GM23248 (cell line): ENCODE measurements around the gene VTCN1. TPM values are rescaled to one million over a fixed set of nuclear protein-coding genes. Genes with fewer than 3 reads are reported as not detected.

Experiments
- DNase-seq: peaks from one replicate; pipeline ENCODE4 v3.0.0-alpha.2; 2015
- H2AFZ ChIP-seq: fragments of 200-600 bp; sonication (generic); 2 replicates; pipeline ENCODE4 v1.6.1; 2016; ENCODE audit warnings: antibody characterized with exemption
- H3F3A ChIP-seq: fragments of 200-600 bp; sonication (generic); 2 replicates; pipeline ENCODE4 v1.6.1; 2016; ENCODE audit warnings: mild to moderate bottlenecking, antibody characterized with exemption, mixed run types; ENCODE audit not compliant: insufficient read depth
- H3K27ac ChIP-seq: fragments of 200-600 bp; sonication (generic); 2 replicates; pipeline ENCODE4 v1.5.1; 2016; ENCODE audit warnings: mild to moderate bottlenecking
- H3K27me3 ChIP-seq: fragments of 200-600 bp; sonication (generic); replicated peaks from 2 replicates; pipeline ENCODE4 v1.6.1; 2016; ENCODE audit warnings: mild to moderate bottlenecking; ENCODE audit not compliant: insufficient read depth
- H3K36me3 ChIP-seq: fragments of 200-600 bp; sonication (generic); 2 replicates; pipeline ENCODE4 v1.6.1; 2016; ENCODE audit warnings: low read depth, mild to moderate bottlenecking
- H3K4me1 ChIP-seq: fragments of 200-600 bp; sonication (generic); 2 replicates; pipeline ENCODE4 v1.6.1; 2016; ENCODE audit warnings: mild to moderate bottlenecking; ENCODE audit not compliant: insufficient read depth
- H3K4me2 ChIP-seq: fragments of 200-600 bp; sonication (generic); one replicate; pipeline ENCODE4 v1.6.1; 2016; ENCODE audit warnings: mild to moderate bottlenecking; ENCODE audit not compliant: unreplicated experiment
- H3K4me3 ChIP-seq: fragments of 200-600 bp; sonication (generic); 2 replicates; pipeline ENCODE4 v1.5.1; 2016; ENCODE audit warnings: mild to moderate bottlenecking
- H3K79me2 ChIP-seq: fragments of 200-600 bp; sonication (generic); 2 replicates; pipeline ENCODE4 v1.6.1; 2016; ENCODE audit warnings: mild to moderate bottlenecking; ENCODE audit not compliant: insufficient read depth
- H3K9ac ChIP-seq: fragments of 200-600 bp; sonication (generic); 2 replicates; pipeline ENCODE4 v1.6.1; 2016; ENCODE audit warnings: mild to moderate bottlenecking
- H3K9me2 ChIP-seq: fragments of 200-600 bp; sonication (generic); 2 replicates; pipeline ENCODE4 v1.6.1; 2016; ENCODE audit warnings: mixed run types, mild to moderate bottlenecking, moderate library complexity; ENCODE audit not compliant: insufficient read depth
- H3K9me3 ChIP-seq: fragments of 200-600 bp; sonication (generic); one replicate; pipeline ENCODE4 v1.6.1; 2017; ENCODE audit warnings: low read depth
- H4K20me1 ChIP-seq: fragments of 200-600 bp; sonication (generic); 2 replicates; pipeline ENCODE4 v1.6.0; 2016; ENCODE audit not compliant: insufficient read depth
- EZH2 ChIP-seq: fragments of 200-600 bp; sonication (generic); IDR thresholded peaks from 2 replicates; pipeline ENCODE4 v1.6.1; 2018; ENCODE audit warnings: antibody characterized with exemption, mild to moderate bottlenecking; ENCODE audit not compliant: insufficient read depth, poor library complexity, severe bottlenecking
- EZH2phosphoT487 ChIP-seq: fragments of 200-600 bp; sonication (generic); IDR thresholded peaks from 2 replicates; pipeline ENCODE4 v1.6.1; 2018; ENCODE audit warnings: antibody characterized with exemption, moderate library complexity, mild to moderate bottlenecking, low read depth; ENCODE audit not compliant: insufficient read depth
- WGBS, 2 experiments: methylation state at CpG; one replicate each; pipeline ENCODE4 v1.1.6; 2015 to 2017; ENCODE audit warnings: low lambda C conversion rate in 2 of 2, low coverage in 1 of 2; ENCODE audit errors: missing lambda C conversion rate in 2 of 2; 5-methylcytosine and 5-hydroxymethylcytosine counted together
- in situ Hi-C: fragments of 300-500 bp; cut with MboI; formaldehyde crosslinking; loops from 2 replicates; pipeline ENCODE4 v1.15.0; 2020
- microRNA counts: library from miRNA; unstranded; fragments of <30 nt; microRNA quantifications from one replicate; lab custom pipeline; 2016
- microRNA-seq: library from miRNA; unstranded; fragments of <30 nt; microRNA quantifications from one replicate; pipeline ENCODE4, GENCODE V29; 2016; ENCODE audit warnings: borderline number of aligned reads
- polyA plus RNA-seq: library from polyadenylated mRNA; unstranded; fragments of >200 nt; fragmentation: Nextera tagmentation; extraction: Ambion mirVana; gene quantifications from 2 replicates; pipeline ENCODE4 v1.2.1, GENCODE V29; 2016
- small RNA-seq: library from RNA; depleted of rRNA; stranded (forward); fragments of <200 nt; gene quantifications from one replicate; pipeline ENCODE3, GENCODE V24; 2014; ENCODE audit warnings: low read depth, low replicate concordance
- total RNA-seq: library from RNA; depleted of rRNA; stranded (reverse); fragments of >200 nt; shearing (Covaris generic); gene quantifications from 2 replicates; pipeline ENCODE4 v1.2.3, GENCODE V29; 2014; rRNA removed

The VTCN1 gene
- total and polyA plus RNA-seq, 2 experiments from 2014 or later, result not detected

DNA sequence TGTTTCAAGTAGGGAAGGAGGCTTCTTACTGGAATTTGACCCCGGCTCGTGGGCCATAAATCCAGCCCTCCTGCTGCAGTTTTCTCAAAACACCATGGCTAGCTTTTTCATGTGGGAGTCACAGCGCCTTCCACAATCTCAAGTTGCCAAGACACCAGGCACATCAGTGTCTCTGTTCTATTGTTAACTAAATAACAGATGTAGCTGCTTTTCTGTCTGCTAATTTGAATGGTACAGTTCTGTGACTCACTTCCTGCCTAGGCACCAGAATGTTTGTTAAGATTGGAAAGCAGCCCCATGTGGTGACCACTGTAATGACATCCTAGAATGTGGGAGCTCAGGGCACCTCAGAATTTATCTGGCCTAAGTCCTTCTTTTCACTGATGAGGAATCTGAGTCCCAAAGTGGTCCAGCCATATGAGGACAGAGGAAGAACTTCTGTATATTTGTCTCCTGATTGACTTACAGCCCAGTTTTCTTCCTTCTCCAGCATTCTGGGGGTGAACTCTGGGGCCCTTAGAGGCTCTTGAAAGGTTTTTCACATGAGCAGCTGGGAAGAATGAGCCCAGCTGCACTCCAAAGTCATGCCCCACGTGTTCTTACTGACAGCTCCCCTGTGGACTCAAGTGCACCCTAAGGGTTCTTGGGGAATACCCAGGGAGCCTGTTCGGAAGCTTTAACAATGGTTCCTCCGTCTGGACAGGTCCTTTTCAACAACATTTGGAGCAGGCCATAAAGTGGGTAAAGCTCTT is 116.7 kb downstream of the VTCN1 start:
- no peaks in the 10 kb centered on the region for H4K20me1 ChIP-seq
- 96% methylated on average over 6 of the region's 6 CpGs for WGBS, 2 experiments
- peak; percentile 78 for DNase-seq

More for the DNA sequence above, 116.7 kb downstream of the VTCN1 start:
- in situ Hi-C loops, result loop anchor here (25.0 kb wide), 1 partner anchor 818 kb away; no protein-coding TSS in a partner anchor
- H3F3A ChIP-seq, result peaks cover 33% of the 10 kb centered on the region
- H3K4me3 ChIP-seq, result peak overlapping the region; percentile 47
- H2AFZ ChIP-seq, result no peak overlapping the region
- H3K4me2 ChIP-seq, result peak overlapping the region; percentile 66
- TF ChIP-seq EZH2, result no peak
- TF ChIP-seq EZH2phosphoT487, result no peak
- no peaks in the 10 kb centered on the region for H3K27me3 ChIP-seq
- no peaks in the 10 kb centered on the region for H3K9me2 ChIP-seq
- peak overlapping the region; percentile 89 for H3K27ac ChIP-seq
- H3K9me3 ChIP-seq, result no peaks in the 10 kb centered on the region
- H3K4me1 ChIP-seq, result peaks cover 41% of the 10 kb centered on the region
- no peaks in the 10 kb centered on the region for H3K79me2 ChIP-seq
- no peaks in the 10 kb centered on the region for H3K36me3 ChIP-seq
- H3K9ac ChIP-seq, result peak overlapping the region; percentile 67

MicroRNA genes within 50 kb of the gene (microRNA counts, 767-probe panel; counts per million panel counts)
- microRNA hsa-miR-942 (lab: Ali Mortazavi, UCI), result 447 counts per million, percentile 86 among the panel's probes with 10 or more counts

Small RNAs within 50 kb of the gene (microRNA-seq; reads per million reads assigned to microRNA genes)
- gene MIR942, result 19.9 reads per million, percentile 28 among the genes with 10 or more reads in this experiment

Small RNAs within 50 kb of the gene (small RNA-seq; reads per million reads assigned to genes)
- gene MIR942 (not detected), gene RF00017 (not detected)

Other genes starting within 250 kb of the VTCN1 start
- not detected in 2 replicates for gene CD101, start 209.2 kb downstream of the VTCN1 start, total RNA-seq
- gene CD101, start 209.2 kb downstream of the VTCN1 start, polyA plus RNA-seq, result not detected in 2 replicates
- gene TTF2, start 150.6 kb downstream of the VTCN1 start, total RNA-seq, result 3.0 and 6.5 TPM in 2 replicates
- 9.8 and 11.6 TPM in 2 replicates for gene TTF2, start 150.6 kb downstream of the VTCN1 start, polyA plus RNA-seq
- gene TRIM45, start 89.2 kb downstream of the VTCN1 start, total RNA-seq, result 0.51 and 0.76 TPM in 2 replicates
- gene TRIM45, start 89.2 kb downstream of the VTCN1 start, polyA plus RNA-seq, result 0.44 and 1.4 TPM in 2 replicates
- 44.9 and 48.1 TPM in 2 replicates for gene MAN1A2, start 156.5 kb upstream of the VTCN1 start, total RNA-seq
- gene MAN1A2, start 156.5 kb upstream of the VTCN1 start, polyA plus RNA-seq, result 21.1 and 22.8 TPM in 2 replicates